OCI-M2 (cell line): ENCODE results near the gene C1D.
"Not testable (repeated sequence)": the region's sequence is repeated elsewhere in the genome, so short reads cannot be mapped to it uniquely, and the experiment has no call there.

Source experiments
- DNase-seq: peaks from one replicate; lab custom pipeline; 2025; ENCODE audit not compliant: unreplicated experiment; lab: John Stamatoyannopoulos, UW

The C1D gene, protein sequence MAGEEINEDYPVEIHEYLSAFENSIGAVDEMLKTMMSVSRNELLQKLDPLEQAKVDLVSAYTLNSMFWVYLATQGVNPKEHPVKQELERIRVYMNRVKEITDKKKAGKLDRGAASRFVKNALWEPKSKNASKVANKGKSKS

DNA sequence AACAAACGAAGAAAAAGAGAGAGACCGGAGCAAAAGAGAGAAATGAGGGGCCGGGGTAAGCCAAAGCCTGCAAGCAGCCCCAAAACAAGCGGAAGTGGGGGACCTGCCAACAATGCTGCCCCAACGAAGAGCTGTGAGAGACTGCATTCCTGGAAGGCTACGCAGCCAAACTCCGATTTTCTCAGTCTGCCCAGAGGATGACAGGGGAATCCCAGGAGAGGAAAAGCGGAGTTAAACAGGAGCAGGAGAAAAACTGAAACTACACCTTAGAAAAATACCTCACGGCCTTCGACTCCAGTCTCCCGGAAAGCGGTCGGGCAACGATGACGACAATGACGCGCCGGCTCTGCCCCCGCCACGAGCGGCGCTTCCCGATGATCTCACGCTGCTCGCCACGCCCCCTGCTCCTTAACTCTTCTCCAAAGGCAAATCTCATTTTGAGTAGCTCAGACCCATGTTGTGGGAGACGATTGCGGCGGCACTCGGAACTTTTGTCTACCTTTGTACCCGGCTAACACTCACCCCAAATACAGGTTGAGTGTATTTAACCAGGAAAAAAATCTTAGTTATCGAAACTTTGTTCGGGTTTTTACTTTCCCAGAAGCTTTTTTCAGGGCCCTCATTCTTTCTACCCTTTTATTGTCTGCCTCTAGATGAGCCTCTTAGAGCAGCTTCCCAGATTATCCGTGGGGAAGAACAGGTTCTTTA lies at the start of gene C1D:
Gene C1D (minus strand): TSS at position 325 of the 708 bp plus-strand sequence. CDS start 15,694 bp downstream, outside the sequence.
- peak; percentile 43 for DNase-seq

DNA sequence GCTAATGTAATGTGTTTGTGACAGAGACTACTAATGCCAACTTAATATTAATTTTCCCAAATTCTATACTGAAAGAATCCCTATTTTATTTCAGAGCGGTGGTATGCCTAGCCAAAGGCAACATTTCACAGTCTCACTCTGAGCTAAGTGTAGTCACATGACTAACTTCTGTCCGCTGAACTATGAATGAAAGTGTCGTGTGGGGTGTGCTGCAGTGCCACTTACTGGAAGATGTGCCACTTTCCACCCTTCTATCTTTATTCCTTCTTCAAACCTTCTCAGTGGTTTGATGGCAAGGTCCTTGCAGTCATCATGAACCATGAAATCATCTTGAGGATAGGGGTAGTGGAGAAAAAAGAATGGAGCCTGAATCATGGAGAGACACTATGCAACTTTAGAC lies 47.3 kb upstream of the C1D start:
- no peak for DNase-seq

DNA sequence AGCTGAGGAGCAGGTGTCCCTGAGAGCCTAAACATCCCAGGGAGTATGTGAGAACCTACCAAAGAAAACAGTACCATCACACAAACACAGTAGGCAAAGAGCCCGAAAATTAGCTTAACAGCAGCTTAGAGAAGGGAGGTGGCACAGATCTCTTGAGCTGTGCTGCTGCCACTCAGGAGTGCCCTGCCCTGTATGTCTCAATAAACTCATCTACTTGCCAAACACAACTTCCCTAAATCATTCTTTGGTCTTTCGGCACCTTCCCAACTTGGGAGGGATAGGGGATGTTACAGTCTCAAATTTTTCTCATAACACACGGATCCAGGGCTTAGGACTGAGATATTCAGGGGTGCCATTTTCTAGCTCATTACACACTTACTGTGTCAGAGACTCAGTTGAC lies 45.3 kb upstream of the C1D start:
- no peak for DNase-seq

DNA sequence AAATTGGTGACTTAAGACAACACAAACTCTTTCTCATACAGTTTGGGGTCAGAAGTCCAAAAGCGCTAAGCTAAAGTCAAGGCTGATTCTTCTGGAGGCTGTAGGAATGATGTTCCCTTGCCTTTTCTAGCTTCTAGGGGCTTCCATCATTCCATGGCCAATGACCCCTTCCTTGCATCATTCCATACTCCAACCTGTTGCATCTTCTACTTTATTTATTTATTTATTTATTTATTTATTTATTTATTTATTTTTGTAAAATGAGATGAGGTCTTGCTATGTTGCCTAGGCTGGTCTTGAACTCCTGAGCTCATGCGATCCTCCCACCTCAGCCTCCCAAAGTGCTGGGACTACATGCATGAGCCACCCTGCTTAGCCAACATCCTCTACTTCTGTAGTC lies 44.7 kb upstream of the C1D start:
- DNase-seq: no peak

DNA sequence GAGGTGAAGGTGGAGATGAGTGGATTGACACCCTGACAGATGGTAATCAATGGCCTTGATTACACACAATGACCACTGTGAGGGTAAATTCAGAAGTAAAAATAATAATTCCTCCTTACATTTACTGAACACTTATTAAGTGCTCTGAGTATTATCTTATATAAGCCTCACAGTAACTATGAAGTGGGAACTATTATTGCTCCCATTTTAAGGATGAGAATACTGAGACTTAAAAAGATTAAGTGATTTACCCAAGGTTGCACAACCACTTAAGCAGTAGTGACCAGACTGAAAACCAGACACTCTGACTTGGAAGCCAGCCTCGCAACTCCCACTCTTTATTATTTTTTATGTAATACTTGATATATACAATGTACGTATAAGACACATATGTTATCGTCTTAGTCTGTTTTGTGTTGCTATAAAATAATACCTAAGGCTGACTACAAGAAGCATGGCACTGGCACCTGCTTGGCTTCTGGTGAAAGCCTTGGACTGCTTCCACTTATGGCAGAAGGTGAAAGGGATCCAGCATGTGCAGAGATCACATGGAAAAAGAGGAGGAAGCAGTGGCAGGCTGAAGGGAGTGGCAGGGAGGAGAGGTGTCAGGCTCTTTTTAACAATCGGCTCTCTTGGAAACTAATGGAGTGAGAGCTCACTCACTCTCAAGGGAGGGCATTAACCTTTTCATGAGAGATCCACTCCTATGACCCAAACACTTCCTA lies 41.5 kb upstream of the C1D start:
- no peak for DNase-seq

DNA sequence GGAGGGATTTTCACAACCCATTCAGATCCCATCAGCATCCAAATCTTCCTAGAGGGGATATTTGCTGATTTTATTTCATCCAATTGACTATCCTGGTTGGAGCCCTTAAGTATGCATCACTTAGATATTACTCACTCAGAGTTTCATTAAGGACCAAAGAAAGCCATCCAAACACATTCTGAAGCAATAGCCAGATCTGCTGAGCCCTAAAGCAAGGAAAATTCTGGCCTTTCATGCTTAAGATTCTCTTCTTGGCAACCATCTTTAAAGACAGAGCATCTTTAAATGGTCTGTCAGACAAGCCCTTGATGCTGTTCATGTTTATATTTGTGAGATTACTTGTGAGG lies 40.9 kb upstream of the C1D start:
- no peak for DNase-seq

DNA sequence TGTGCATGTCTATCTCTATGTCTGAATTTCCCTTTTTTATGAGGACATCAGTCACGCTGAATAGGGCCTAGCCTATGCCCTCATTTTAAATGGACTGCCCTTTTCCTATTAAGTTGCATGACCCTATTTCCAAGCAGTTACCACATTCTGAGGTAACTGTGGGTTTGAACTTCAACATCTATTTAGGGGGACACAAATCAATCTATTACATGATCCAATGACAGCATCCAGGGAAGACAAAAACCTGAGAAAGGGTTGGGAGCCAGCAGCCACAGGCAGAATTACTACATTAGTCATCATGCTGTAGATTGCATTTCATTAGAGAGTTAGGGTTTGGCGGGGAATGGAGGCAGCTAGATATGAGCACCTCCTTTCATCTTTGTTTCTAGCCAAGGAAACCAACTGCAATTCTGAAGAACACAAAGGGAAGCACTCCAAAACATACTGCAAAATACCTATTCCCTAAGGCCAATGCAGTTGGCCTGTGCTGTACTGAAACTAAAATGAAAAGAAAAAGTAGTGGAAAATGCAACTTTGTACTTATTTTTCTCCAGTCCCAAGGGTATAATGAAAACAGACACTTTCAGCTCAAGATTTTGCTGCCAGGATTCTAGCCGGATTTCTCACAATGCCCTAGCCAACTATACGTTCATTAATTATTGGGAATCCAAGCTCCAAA lies 40.4 kb upstream of the C1D start:
- DNase-seq: no peak

DNA sequence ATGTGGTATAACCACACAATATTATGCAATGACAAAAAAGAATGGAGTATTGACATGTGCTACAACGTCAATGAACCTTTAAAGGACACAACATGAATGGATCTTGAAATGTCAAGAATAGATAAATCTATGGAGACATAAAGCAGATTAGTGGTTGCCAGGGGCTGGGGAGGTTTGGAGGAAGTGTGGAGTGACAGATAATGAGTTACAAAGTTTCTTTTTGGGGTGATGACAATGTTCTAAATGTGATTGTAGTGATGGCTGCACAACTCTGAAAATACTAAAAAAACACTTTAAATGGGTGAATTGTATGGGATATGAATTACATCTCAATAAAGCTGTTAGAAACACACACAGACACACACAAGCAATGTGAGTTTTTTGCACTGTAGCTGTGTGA lies 37.4 kb upstream of the C1D start:
- no peak for DNase-seq

DNA sequence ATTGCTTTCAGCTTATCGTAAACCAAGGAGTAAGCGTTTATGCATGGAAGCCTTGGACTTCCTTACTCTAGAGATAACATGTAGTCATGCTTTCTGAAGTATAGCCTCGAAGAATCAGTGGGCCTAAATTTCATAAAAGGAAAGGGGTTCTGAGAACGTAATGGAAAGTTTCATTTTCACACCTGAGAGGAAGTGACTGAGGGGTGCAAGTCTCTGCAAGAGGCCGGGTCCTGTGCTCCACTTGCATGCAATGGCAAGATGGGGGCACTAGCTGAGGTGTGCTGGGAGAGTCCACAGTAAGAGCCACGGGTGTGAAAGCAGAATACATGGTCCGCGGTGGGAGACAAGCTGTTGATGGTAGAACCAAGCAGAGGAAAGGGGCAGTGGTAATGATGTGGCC lies 36.5 kb upstream of the C1D start:
- DNase-seq: no peak

DNA sequence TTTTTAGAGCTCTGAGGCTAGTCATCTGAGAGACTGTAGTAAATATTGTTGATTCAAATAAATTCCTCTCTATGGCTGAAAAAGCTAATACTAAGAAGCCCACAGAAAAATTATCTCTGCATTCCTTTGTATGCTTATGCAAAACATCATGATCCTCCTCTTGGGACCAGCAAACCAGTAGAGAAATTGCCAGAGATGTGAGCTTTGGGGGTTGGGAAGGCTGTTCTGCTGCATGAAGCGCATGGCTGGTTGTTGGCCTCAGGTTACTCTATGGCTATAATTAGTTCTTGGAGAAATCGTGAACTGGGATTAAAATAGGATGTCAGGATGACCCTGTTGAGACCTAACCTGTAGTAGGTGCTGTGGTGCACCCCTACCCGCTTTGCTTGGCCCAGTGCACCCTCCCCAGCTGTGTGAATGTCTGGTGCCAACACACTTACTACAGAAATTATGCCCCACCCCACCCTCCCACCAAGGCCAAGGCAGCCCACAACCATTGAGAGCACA lies 35.5 kb upstream of the C1D start:
- no peak for DNase-seq

DNA sequence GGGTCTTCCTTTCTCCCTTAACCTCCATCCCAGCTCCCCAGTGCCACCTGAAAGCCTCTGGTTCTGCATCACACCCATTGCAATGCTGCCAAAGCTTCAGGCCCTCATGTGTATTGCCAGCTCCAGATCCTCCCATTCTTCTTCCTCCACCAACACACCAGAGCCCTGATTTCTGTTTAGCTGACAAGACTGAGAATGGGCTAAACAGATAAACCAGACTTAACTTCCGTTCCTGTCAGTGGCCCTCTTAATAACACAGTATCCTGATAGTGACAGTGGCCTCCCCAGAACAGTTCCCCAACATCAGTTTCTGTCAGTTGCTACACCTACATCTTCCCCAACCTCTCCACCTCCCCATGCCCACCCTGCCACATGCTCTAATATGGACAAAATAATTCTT lies 31.3 kb upstream of the C1D start:
- DNase-seq: no peak

DNA sequence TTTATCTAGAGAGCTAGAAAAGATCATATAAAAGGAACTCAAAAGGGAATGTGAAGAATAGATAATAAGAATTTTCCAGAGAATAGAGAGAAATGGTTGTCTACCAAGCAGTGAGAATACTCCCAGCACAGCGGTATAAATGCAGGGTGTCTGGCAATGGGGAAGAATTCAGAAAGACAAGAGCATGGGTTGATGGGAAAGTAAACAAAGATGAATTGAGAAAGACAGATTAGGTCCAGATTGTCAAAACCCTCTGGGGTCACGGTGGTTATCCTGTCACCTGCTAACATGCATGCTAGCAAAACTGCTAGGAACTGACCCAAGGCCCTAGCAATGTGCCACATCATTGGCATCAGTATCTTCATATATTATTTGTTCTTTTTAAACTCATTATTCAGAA lies 30.8 kb upstream of the C1D start:
- DNase-seq: no peak

DNA sequence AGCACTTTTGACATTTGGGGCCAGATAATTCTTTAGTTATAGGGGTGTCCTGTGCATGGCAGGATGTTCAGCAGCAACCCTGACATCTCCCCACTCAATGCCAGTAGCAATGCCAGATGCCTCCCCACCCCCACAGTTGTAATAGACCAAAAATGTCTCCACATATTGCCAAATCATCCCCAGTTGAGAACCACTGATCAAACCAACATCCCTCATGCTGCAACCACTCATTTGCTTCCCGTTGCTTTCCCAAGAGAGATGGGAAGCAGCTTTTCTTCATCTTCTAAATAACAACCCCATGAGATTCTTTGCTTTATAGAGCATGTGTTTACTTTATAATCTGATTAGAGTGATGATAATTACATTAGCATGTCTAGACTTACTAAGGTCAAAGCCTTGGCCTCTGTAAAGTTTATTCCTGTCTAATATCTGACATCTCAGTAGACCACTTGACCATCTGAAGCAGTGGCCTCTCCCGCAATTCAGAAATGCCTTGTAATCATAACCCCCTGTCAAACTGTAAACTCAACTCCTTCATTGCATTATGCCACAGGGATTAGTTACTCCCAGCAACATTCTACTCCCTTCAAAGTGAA lies 28.7 kb upstream of the C1D start:
- DNase-seq: no peak

DNA sequence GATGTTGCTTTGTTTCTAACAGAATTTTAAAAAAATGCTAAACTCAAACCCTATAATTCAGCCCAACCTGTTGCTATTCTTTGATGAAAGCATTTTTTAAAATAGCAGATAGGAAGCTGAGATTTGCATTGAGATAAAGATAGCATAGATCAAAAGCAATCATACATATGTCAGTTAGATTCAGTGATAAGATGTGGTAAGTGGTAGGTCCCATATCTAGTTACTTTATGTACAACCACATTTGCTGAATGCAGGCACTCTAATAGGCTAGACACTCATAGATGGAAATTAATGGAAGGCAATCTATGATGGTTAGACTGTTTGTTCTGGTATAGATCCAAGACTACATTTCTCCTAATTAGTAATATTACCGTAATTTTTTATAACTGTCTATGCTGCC lies 27.2 kb upstream of the C1D start:
- no peak for DNase-seq

DNA sequence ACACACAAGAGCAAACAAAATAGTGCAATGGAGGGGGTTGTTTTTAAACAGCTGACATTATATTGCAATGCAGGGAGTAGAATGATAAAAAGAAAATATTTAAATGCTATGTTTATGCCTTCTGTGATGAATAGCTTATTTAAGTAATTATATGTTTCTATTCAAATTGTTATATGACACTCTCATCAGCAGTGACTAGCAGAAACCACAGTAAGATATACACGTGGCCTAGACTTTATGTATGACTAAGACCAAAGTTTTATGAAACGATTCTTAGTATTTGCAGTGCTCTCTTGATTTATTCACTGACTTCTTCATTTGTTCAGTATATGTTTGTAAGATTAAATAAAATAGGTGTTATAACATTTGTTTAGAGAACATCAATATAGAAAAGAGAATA lies 26.1 kb upstream of the C1D start:
- DNase-seq: no peak

DNA sequence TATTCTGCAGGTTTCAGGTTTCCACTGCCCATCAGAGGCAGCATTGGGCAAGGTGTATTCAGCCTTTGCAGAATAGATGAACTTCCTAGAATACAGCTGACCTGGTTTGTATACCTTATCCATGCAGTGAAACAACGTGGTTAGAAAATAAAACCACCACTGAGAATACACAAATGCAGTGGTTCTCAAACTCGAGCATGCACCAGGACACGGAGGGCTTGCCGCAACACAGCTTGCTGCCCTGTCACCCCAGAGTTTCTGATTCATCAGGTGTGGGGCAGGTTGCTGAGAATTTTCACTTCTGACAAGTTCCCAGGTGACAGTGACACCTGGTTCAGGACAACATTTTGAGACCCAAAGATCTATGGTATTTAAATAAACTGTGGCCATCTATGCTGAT lies 23.4 kb upstream of the C1D start:
- DNase-seq: no peak

DNA sequence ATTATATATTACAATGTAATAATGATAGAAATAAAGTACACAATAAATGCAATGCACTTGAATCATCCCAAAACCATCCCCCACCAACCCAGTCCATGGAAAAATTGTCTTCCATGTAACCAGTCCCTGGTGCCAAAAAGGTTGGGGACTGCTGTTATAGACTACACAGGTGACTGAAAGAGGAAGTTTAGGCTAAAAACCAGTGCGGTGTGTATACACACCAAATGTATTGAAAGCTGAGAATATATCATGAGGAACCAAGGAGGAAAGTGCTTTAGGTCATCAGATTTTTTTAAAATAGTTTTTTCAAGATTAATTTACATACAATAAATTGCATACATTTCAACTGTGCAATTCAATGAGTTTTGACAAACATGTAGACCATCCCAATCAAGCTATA lies 20.5 kb upstream of the C1D start:
- no peak for DNase-seq

DNA sequence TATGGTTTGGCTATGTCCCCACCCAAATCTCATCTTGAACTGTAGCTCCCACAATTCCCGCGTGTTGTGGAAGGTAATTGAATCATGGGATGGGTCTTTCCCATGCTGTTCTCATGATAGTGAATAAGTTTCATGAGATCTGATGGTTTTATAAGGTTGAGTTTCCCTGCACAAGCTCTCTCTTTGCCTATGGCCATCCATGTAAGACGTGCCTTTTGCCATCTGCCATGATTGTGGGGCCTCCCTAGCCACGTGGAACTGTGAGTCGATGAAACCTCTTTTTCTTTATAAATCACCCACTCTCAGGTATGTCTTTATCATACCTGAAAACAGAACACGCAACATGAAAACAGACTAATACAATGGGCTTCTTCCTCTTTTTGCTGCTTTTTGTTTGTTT lies 11.2 kb upstream of the C1D start:
- no peak for DNase-seq

DNA sequence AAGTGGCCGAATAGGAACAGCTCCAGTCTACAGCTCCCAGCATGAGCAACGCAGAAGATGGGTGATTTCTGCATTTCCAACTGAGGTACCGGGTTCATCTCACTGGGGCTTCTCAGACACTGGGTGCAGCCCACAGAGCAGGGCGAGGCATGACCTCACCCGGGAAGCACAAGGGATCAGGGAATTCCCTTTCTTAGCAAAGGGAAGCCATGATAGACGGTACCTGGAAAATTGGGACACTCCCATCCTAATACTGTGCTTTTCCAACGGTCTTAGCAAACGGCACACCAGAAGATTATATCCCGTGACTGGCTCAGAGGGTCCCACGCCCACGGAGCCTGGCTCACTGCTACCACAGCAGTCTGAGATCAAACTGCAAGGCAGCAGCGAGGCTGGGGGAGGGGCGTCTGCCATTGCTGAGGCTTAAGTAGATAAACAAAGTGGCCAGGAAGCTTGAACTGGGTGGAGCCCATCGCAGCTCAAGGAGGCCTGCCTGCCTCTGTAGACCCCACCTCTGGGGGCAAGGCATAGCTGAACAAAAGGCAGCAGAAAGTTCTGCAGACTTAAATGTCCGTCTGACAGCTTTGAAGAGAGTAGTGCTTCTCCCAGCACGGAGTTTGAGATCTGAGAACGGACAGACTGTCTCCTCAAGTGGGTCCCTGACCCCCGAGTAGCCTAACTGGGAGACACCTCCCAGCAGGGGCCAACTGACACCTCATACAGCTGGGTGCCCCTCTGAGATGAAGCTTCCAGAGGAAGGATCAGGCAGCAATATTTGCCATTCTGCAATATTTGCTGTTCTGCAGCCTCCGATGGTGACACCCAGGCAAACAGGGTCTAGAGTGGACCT lies 1.2 kb upstream of the C1D start:
- DNase-seq: not testable (repeated sequence)

DNA sequence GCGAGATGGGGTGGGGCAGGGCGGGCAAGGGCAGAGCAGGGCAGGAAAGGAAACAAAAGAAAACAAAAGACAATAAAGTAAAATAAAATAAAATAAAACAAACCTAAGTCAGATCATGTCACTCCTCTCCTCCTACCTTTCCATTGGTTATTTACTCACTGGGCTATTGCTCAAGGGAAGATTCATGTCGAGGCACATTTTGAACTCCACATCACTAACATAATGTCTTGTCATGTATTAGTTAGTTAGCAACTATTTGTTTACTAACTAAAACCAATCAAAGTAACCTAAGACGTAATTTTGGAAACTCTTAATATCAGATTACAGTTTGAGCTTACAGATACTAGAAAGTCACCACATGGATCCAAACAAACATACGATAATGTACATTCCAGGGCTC lies 2.2 kb downstream of the C1D start:
- no peak for DNase-seq
